ENCODE results near the gene CELA1.

- no peak for TF ChIP-seq CTCF (IDR thresholded peaks at IDR 0.05)
- TF ChIP-seq POLR2A (IDR thresholded peaks at IDR 0.05): no peak
Measured at GRCh38 chr12:51389302-51389999, 43.0 kb upstream of the CELA1 start.

Data from right lobe of liver (tissue), 4 donors.